GM23338 (cell line): ENCODE results near the gene GGT5. TPM values are rescaled to one million over a fixed set of nuclear protein-coding genes. Genes with fewer than 3 reads are reported as not detected.
"Not testable (repeated sequence)": the region's sequence is repeated elsewhere in the genome, so short reads cannot be mapped to it uniquely, and the experiment has no call there.

Source experiments
- ATAC-seq: fragments of 200-7000 bp; cut with Tn5 transposase; 3 replicates; pipeline ENCODE4 v1.9.1; 2020
- DNase-seq: peaks from one replicate; pipeline ENCODE4 v3.0.0-alpha.2; 2015; ENCODE audit warnings: low spot score
- H2AFZ ChIP-seq: fragments of 200-600 bp; sonication (generic); 2 replicates; pipeline ENCODE4 v1.8.0; 2016; ENCODE audit warnings: antibody characterized with exemption, mild to moderate bottlenecking, moderate library complexity
- H3F3A ChIP-seq: fragments of 200-600 bp; sonication (generic); replicated peaks from 2 replicates; pipeline ENCODE4 v1.8.0; 2017; ENCODE audit warnings: antibody characterized with exemption, mixed run types, low read depth
- H3K27ac ChIP-seq: fragments of 200-600 bp; sonication (generic); 2 replicates; pipeline ENCODE4 v1.6.1; 2016; ENCODE audit warnings: low read depth
- H3K27me3 ChIP-seq: fragments of 200-600 bp; sonication (generic); 2 replicates; pipeline ENCODE4 v1.8.0; 2016; ENCODE audit warnings: mild to moderate bottlenecking, mixed run types, moderate library complexity; ENCODE audit not compliant: insufficient read depth
- H3K36me3 ChIP-seq: fragments of 200-600 bp; sonication (generic); 2 replicates; pipeline ENCODE4 v1.8.0; 2016; ENCODE audit warnings: mild to moderate bottlenecking; ENCODE audit not compliant: insufficient read depth
- H3K4me1 ChIP-seq: fragments of 200-600 bp; sonication (generic); 2 replicates; pipeline ENCODE4 v1.8.0; 2016; ENCODE audit warnings: mild to moderate bottlenecking, moderate library complexity; ENCODE audit not compliant: insufficient read depth
- H3K4me2 ChIP-seq: fragments of 200-600 bp; sonication (generic); 2 replicates; pipeline ENCODE4 v1.7.1; 2017; ENCODE audit warnings: mixed run types
- H3K4me3 ChIP-seq: fragments of 200-600 bp; sonication (generic); 2 replicates; pipeline ENCODE4 v1.6.1; 2016; ENCODE audit warnings: mixed run types
- H3K79me2 ChIP-seq: fragments of 200-600 bp; sonication (generic); replicated peaks from 2 replicates; pipeline ENCODE4 v1.8.0; 2017; ENCODE audit warnings: mild to moderate bottlenecking; ENCODE audit not compliant: insufficient read depth
- H3K9me2 ChIP-seq: fragments of 200-600 bp; sonication (generic); 2 replicates; pipeline ENCODE4 v1.8.0; 2017; ENCODE audit not compliant: insufficient read depth
- H4K20me1 ChIP-seq: fragments of 200-600 bp; sonication (generic); replicated peaks from 2 replicates; pipeline ENCODE4 v1.8.0; 2017; ENCODE audit warnings: mild to moderate bottlenecking; ENCODE audit not compliant: insufficient read depth
- H3K27ac Mint-ChIP-seq: 2 replicates; pipeline ENCODE4 v1.8.0; 2020; ENCODE audit warnings: inconsistent platforms, mild to moderate bottlenecking, moderate library complexity, mixed read lengths
- H3K27me3 Mint-ChIP-seq: 3 replicates; pipeline ENCODE4 v1.8.0; 2022; ENCODE audit warnings: low read depth, mild to moderate bottlenecking, moderate library complexity, mixed read lengths, inconsistent platforms; ENCODE audit not compliant: insufficient read depth, poor library complexity
- H3K36me3 Mint-ChIP-seq: 3 replicates; pipeline ENCODE4 v1.8.0; 2021; ENCODE audit warnings: low read depth, mild to moderate bottlenecking, inconsistent platforms, moderate library complexity, mixed read lengths
- H3K4me1 Mint-ChIP-seq: 3 replicates; pipeline ENCODE4 v1.8.0; 2020; ENCODE audit warnings: mild to moderate bottlenecking, inconsistent platforms, mixed read lengths
- H3K4me3 Mint-ChIP-seq: 3 replicates; pipeline ENCODE4 v1.8.0; 2021; ENCODE audit warnings: moderate library complexity, mild to moderate bottlenecking, inconsistent platforms, mixed read lengths
- H3K9me3 Mint-ChIP-seq: 3 replicates; pipeline ENCODE4 v1.8.0; 2020; ENCODE audit warnings: moderate library complexity, mild to moderate bottlenecking, inconsistent platforms, mixed read lengths
- polyA plus RNA-seq: library from polyadenylated mRNA; unstranded; fragments of >200 nt; fragmentation: Nextera tagmentation; extraction: Ambion mirVana; gene quantifications from 2 replicates; pipeline ENCODE4 v1.2.1, GENCODE V29; 2016
- total RNA-seq: library from RNA; depleted of rRNA; stranded (reverse); fragments of >200 nt; shearing (Covaris generic); gene quantifications from 2 replicates; pipeline ENCODE4 v1.2.3, GENCODE V29; 2014
- TF ChIP-seq, protein P1 (sequence below), 2 experiments: fragments of 200-600 bp in 1 of 2; sonication (generic) in 1 of 2; conservative IDR thresholded peaks; 2 replicates each; pipeline versions ENCODE4 v1.5.1 to v1.6.1; 2016 to 2017; ENCODE audit warnings: antibody characterized with exemption in 2 of 2, low read depth in 2 of 2, mild to moderate bottlenecking in 2 of 2, moderate library complexity in 1 of 2

The GGT5 gene
- total and polyA plus RNA-seq, 2 experiments from 2014 or later = not detected

DNA sequence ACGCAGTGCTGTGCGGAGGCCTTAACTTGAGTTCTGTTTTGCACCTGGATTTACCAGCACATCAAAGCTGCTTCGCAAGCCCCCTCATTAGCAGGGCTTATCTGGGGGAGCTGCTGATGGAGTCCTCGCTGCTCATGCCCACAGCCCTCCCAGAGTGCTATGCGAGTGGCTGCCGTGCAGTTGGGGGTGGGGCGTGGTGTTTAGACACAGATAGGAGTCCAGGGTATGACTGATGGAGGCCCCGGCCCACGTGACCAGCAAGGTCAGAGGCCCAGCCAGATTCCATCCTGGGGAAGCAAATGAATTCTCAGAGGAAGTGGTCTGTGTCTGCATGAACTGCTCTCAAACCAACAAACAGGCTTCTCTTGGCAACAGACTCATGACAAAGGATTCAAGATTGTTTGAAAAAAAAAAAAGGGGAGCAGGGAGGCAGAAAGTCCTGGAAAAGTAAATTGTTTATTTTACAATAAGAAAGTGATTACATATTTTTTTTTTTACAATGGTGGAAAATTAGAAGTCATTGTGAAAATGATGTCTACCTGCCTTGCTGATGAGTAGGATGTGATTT is 19.5 kb upstream of the GGT5 start:
- not testable (repeated sequence) for H2AFZ ChIP-seq, H3K27me3 ChIP-seq, H3K36me3 Mint-ChIP-seq, DNase-seq, H3K9me3 Mint-ChIP-seq, H3K4me2 ChIP-seq, H3K4me3 Mint-ChIP-seq, H3K36me3 ChIP-seq, H3K4me3 ChIP-seq, H3K27ac ChIP-seq, H3K27ac Mint-ChIP-seq, H3K79me2 ChIP-seq, H3K27me3 Mint-ChIP-seq, H3K4me1 Mint-ChIP-seq, H4K20me1 ChIP-seq, H3F3A ChIP-seq, H3K4me1 ChIP-seq, H3K9me2 ChIP-seq, ATAC-seq

DNA sequence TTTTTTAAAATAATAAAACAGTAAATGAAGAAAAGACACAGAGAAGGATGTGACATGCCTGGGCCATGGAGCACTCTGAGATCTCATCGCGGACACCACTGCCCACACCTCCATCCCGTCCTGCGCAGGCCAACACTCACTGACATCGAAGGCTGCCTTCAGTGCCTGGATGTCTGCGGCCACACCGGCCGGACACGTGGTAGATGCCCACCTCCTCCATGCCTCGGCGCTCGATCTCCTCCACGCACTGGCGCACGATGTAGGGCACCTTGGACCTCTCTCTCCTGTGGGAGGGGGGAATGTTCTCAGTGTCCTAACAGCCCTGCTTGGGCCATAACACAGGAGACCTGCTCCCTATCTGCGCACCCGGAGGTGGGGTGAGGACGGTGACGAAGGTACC is 18.6 kb upstream of the GGT5 start:
- not testable (repeated sequence) for H3K27me3 ChIP-seq, H3K27ac Mint-ChIP-seq, H3K4me3 Mint-ChIP-seq, H2AFZ ChIP-seq, H3K9me3 Mint-ChIP-seq, H3K36me3 ChIP-seq, H3K4me1 ChIP-seq, H3K27me3 Mint-ChIP-seq, H3F3A ChIP-seq, H3K4me3 ChIP-seq, H3K4me1 Mint-ChIP-seq, H3K79me2 ChIP-seq, H3K4me2 ChIP-seq, H4K20me1 ChIP-seq, H3K36me3 Mint-ChIP-seq, H3K9me2 ChIP-seq, DNase-seq, ATAC-seq, H3K27ac ChIP-seq

- H3K4me1 Mint-ChIP-seq, H3K27ac Mint-ChIP-seq, H3K79me2 ChIP-seq, H3K27ac ChIP-seq, H3K36me3 ChIP-seq, H3K9me3 Mint-ChIP-seq, H4K20me1 ChIP-seq, H2AFZ ChIP-seq, H3F3A ChIP-seq, H3K4me2 ChIP-seq, H3K27me3 Mint-ChIP-seq, ATAC-seq, DNase-seq, H3K27me3 ChIP-seq, H3K9me2 ChIP-seq, H3K4me3 ChIP-seq, H3K36me3 Mint-ChIP-seq, H3K4me3 Mint-ChIP-seq, H3K4me1 ChIP-seq: not testable (repeated sequence)
Measured at GRCh38 chr22:24262185-24262749, 17.4 kb upstream of the GGT5 start.

- not testable (repeated sequence) for H3K36me3 ChIP-seq, H3K9me3 Mint-ChIP-seq, H3K27ac ChIP-seq, H3K9me2 ChIP-seq, H3K27me3 Mint-ChIP-seq, H3K36me3 Mint-ChIP-seq, H3K27me3 ChIP-seq, H3K4me3 Mint-ChIP-seq, H4K20me1 ChIP-seq, H3K4me1 ChIP-seq, H3K4me3 ChIP-seq, ATAC-seq, H2AFZ ChIP-seq, H3K79me2 ChIP-seq, H3K4me1 Mint-ChIP-seq, H3F3A ChIP-seq, H3K27ac Mint-ChIP-seq, H3K4me2 ChIP-seq
- TF ChIP-seq, protein P1, sequence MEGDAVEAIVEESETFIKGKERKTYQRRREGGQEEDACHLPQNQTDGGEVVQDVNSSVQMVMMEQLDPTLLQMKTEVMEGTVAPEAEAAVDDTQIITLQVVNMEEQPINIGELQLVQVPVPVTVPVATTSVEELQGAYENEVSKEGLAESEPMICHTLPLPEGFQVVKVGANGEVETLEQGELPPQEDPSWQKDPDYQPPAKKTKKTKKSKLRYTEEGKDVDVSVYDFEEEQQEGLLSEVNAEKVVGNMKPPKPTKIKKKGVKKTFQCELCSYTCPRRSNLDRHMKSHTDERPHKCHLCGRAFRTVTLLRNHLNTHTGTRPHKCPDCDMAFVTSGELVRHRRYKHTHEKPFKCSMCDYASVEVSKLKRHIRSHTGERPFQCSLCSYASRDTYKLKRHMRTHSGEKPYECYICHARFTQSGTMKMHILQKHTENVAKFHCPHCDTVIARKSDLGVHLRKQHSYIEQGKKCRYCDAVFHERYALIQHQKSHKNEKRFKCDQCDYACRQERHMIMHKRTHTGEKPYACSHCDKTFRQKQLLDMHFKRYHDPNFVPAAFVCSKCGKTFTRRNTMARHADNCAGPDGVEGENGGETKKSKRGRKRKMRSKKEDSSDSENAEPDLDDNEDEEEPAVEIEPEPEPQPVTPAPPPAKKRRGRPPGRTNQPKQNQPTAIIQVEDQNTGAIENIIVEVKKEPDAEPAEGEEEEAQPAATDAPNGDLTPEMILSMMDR (conservative IDR thresholded peaks at IDR 0.05; ENCODE audit: low read depth in 2 of 2) = peak in 1 of 2 experiments; percentile 47; a peak in 2 of 4 replicates
- DNase-seq = peak; percentile 73
Measured at GRCh38 chr22:24259459-24259858, 14.6 kb upstream of the GGT5 start.

DNA sequence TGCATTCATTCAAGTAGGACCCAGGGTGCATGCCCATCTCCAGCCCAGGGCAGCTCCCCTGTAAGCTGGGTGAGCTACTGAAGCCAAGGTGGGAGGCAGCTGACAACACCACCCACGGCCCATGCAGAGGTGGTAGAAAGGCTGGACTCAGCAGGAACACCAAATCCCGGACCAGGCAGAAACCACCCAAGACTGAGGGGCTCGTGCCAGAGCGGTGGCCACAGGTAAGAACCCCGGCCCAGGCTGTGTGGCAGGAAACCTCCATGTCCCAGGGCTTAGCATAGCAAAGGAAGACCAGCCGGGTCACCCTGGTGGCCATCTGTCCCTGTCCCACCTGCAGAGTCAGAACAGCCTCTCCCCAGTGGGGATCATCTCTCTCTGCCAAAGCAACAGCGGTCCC is 11.9 kb upstream of the GGT5 start:
- DNase-seq, H3K27me3 Mint-ChIP-seq, H3K9me2 ChIP-seq, H3K4me3 Mint-ChIP-seq, H4K20me1 ChIP-seq, H3K4me3 ChIP-seq, H3K27ac Mint-ChIP-seq, H3K36me3 Mint-ChIP-seq, H3F3A ChIP-seq, H2AFZ ChIP-seq, H3K9me3 Mint-ChIP-seq, H3K27ac ChIP-seq, H3K27me3 ChIP-seq, H3K4me1 Mint-ChIP-seq, H3K36me3 ChIP-seq, H3K4me1 ChIP-seq, ATAC-seq, H3K79me2 ChIP-seq, H3K4me2 ChIP-seq: not testable (repeated sequence)

DNA sequence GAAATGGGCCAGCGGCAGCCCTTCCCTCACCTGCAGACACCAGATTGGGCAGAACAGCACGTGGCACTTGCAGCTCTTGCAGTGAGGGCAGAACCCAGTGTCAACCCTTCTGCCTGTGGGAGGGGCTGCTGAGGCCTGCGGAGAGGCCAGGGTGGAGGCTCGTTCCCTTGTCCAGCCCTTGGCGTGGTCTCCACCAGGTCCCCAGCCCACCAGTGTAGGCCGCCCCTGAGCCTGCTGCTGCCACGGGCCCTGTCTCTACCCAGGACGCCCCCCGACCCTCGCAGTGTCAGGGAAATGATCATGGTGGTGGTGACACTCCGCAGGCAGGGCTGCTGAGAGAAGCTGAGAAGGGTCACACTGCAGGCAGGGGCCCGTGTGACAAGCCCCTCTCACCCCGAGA is 11.3 kb upstream of the GGT5 start:
- ATAC-seq, H3K27me3 ChIP-seq, H2AFZ ChIP-seq, H3K27ac Mint-ChIP-seq, H3K4me3 ChIP-seq, DNase-seq, H3F3A ChIP-seq, H3K4me1 ChIP-seq, H3K4me1 Mint-ChIP-seq, H3K27ac ChIP-seq, H3K27me3 Mint-ChIP-seq, H3K79me2 ChIP-seq, H4K20me1 ChIP-seq, H3K36me3 ChIP-seq, H3K4me2 ChIP-seq, H3K36me3 Mint-ChIP-seq, H3K9me3 Mint-ChIP-seq, H3K4me3 Mint-ChIP-seq, H3K9me2 ChIP-seq: not testable (repeated sequence)
